DOHH2 (cell line): Measurements from ENCODE around the gene C10orf143.

ENCODE experiments used
- H3F3A ChIP-seq: fragments of 200-600 bp; sonication (generic), shearing (Covaris generic); 2 replicates; pipeline ENCODE4 v1.6.0; 2016; ENCODE audit warnings: antibody characterized with exemption, mild to moderate bottlenecking; ENCODE audit not compliant: control insufficient read depth, insufficient read depth
- H3K27ac ChIP-seq: fragments of 200-600 bp; sonication (generic); 2 replicates; pipeline ENCODE4 v1.5.1; 2014; ENCODE audit warnings: low read depth, mild to moderate bottlenecking, low read length, moderate library complexity
- H3K27me3 ChIP-seq: fragments of 200-600 bp; sonication (generic); 2 replicates; pipeline ENCODE4 v1.6.1; 2014; ENCODE audit warnings: mild to moderate bottlenecking, low read length, mixed read lengths; ENCODE audit not compliant: control insufficient read depth
- H3K36me3 ChIP-seq: fragments of 200-600 bp; sonication (generic); 2 replicates; pipeline ENCODE4 v1.6.1; 2014; ENCODE audit warnings: mild to moderate bottlenecking, low read length, moderate library complexity, mixed read lengths; ENCODE audit not compliant: control insufficient read depth
- H3K4me1 ChIP-seq: fragments of 200-600 bp; sonication (generic); 2 replicates; pipeline ENCODE4 v1.6.1; 2014; ENCODE audit warnings: mild to moderate bottlenecking, low read length, mixed read lengths; ENCODE audit not compliant: control insufficient read depth
- H3K4me2 ChIP-seq: fragments of 200-600 bp; sonication (generic); 2 replicates; pipeline ENCODE4 v1.6.0; 2014; ENCODE audit warnings: mild to moderate bottlenecking, low read length, moderate library complexity
- H3K4me3 ChIP-seq: fragments of 200-600 bp; sonication (generic); 2 replicates; pipeline ENCODE4 v1.5.1; 2014; ENCODE audit warnings: mild to moderate bottlenecking, low read length, mixed read lengths
- H3K79me2 ChIP-seq: fragments of 200-600 bp; sonication (generic); 2 replicates; pipeline ENCODE4 v1.6.1; 2014; ENCODE audit warnings: mild to moderate bottlenecking, low read length, mixed read lengths; ENCODE audit not compliant: control insufficient read depth
- H3K9me2 ChIP-seq: fragments of 200-600 bp; sonication (generic); replicated peaks from 2 replicates; pipeline ENCODE4 v1.6.1; 2014; ENCODE audit warnings: mild to moderate bottlenecking, low read length, mixed read lengths; ENCODE audit not compliant: control insufficient read depth
- H3K9me3 ChIP-seq: fragments of 200-600 bp; sonication (generic); 2 replicates; pipeline ENCODE4 v1.6.1; 2014; ENCODE audit warnings: antibody characterized with exemption, low read length, mixed read lengths; ENCODE audit not compliant: control insufficient read depth, insufficient read depth
- H4K20me1 ChIP-seq: fragments of 200-600 bp; sonication (generic); 2 replicates; pipeline ENCODE4 v1.6.0; 2014; ENCODE audit warnings: low read depth, mild to moderate bottlenecking, antibody characterized with exemption, low read length, moderate library complexity; ENCODE audit not compliant: control insufficient read depth, insufficient read depth
- EZH2phosphoT487 ChIP-seq: fragments of 200-600 bp; sonication (generic); IDR thresholded peaks from 2 replicates; pipeline ENCODE4 v1.6.1; 2017; ENCODE audit warnings: borderline replicate concordance, mild to moderate bottlenecking, antibody characterized with exemption, low read length, moderate library complexity, mixed read lengths
- TF ChIP-seq, protein P1 (sequence below): fragments of 200-600 bp; sonication (generic); IDR thresholded peaks from one replicate; pipeline ENCODE4 v1.5.1; 2014; ENCODE audit warnings: antibody characterized with exemption, mild to moderate bottlenecking, low read depth, low read length; ENCODE audit not compliant: poor library complexity, severe bottlenecking

C10orf143 gene

DNA sequence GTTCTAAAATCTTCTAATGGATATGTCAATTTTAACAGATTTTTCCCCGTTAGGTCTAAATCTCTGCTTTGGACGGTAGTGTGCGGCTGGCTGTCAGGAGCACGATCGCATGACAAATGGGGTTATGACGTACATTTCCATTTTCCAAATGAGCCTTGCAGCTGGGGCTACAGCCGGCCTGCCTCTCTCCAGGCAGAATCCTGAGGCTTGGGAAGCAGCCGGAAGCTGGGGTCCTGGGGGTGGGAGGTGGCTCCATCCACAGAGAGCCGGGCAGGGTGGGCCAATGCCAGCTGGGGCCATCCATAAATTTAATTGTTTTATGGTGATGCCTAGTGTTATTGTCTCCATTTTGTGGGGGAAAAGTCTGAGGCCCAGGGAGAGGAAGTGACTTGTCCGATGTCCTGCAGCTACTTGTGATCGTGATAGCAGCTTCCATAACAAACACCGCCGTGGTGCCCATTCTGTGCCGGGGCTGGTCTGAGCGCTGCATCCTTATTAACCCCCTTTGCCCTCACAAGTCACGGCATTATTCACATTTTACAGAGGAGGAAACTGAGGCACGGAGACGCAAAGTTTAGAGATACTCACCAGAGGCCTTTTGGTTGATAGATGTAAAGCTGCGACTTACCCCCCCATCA is 93.5 kb downstream of the C10orf143 start:
- no peaks in the 10 kb centered on the region for H3K79me2 ChIP-seq
- no peaks in the 10 kb centered on the region for H3K27me3 ChIP-seq
- no peak for TF ChIP-seq EZH2phosphoT487
- TF ChIP-seq, protein P1, sequence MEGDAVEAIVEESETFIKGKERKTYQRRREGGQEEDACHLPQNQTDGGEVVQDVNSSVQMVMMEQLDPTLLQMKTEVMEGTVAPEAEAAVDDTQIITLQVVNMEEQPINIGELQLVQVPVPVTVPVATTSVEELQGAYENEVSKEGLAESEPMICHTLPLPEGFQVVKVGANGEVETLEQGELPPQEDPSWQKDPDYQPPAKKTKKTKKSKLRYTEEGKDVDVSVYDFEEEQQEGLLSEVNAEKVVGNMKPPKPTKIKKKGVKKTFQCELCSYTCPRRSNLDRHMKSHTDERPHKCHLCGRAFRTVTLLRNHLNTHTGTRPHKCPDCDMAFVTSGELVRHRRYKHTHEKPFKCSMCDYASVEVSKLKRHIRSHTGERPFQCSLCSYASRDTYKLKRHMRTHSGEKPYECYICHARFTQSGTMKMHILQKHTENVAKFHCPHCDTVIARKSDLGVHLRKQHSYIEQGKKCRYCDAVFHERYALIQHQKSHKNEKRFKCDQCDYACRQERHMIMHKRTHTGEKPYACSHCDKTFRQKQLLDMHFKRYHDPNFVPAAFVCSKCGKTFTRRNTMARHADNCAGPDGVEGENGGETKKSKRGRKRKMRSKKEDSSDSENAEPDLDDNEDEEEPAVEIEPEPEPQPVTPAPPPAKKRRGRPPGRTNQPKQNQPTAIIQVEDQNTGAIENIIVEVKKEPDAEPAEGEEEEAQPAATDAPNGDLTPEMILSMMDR = no peak

DNA sequence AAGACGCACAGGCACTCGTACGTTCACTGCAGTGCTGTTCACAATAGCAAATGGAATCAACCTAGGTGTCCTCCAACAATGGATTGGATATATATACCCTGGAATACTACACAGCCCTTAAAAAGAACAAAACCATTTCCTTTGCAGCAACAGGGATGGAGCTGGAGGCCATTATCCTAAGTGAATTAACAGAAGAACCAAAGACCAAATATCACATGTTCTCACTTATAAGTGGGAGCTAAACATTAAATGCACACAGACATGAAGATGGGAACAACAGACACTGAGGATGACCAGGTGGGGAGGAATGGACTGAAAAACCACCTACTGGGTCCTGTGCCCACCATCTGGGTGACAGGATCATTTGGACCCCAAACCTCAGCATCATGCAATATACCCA is 94.5 kb downstream of the C10orf143 start:
- no peak for TF ChIP-seq EZH2phosphoT487
- TF ChIP-seq, protein P1 = no peak
- H3K27me3 ChIP-seq = no peaks in the 10 kb centered on the region

More for the DNA sequence above, 93.5 kb downstream of the C10orf143 start:
- no peaks in the 10 kb centered on the region for H3K36me3 ChIP-seq
- H3F3A ChIP-seq = no peaks in the 10 kb centered on the region
- H3K27ac ChIP-seq = no peak overlapping the region
- no peak overlapping the region for H3K4me2 ChIP-seq
- H3K4me1 ChIP-seq = no peaks in the 10 kb centered on the region
- no peaks in the 10 kb centered on the region for H4K20me1 ChIP-seq
- H3K4me3 ChIP-seq = no peak overlapping the region
- no peaks in the 10 kb centered on the region for H3K9me2 ChIP-seq
- no peaks in the 10 kb centered on the region for H3K9me3 ChIP-seq

DNA sequence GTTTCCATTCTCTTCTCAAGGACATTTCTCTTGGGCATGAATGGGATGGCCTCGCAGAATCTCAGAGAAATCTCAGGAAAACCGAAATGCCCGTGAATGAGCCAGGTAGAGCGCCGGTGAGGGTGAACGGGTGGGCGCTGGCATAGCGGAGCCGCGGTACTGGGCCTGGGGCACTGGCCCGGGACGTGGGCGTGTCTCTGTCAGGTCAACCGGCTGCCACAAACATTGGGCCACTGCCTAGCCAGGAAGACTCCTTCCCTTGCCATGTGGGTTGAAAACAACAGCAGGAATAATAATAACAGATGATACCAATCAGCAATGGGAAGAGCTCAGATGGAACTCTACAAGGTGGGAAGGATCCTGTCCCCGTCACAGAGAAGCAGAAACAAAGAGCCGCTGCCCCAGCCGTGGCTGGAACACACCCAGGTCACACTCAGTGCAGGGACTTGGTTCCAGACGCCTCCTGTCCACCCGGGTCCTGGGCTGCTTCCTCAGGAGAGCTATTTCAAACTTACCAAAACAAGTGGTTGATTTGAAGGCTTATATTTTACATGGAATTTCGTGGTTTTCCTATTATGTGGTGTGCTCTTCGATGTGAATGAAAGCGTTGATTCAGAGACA is 95.4 kb downstream of the C10orf143 start:
- H3K27ac ChIP-seq = no peak overlapping the region
- H3K4me3 ChIP-seq = no peak overlapping the region
- H4K20me1 ChIP-seq = no peaks in the 10 kb centered on the region
- H3K9me3 ChIP-seq = no peaks in the 10 kb centered on the region
- no peaks in the 10 kb centered on the region for H3K36me3 ChIP-seq
- no peaks in the 10 kb centered on the region for H3K27me3 ChIP-seq
- no peaks in the 10 kb centered on the region for H3K4me1 ChIP-seq
- H3K4me2 ChIP-seq = no peak overlapping the region
- TF ChIP-seq, protein P1 = no peak
- TF ChIP-seq EZH2phosphoT487 = no peak
- H3K9me2 ChIP-seq = no peaks in the 10 kb centered on the region
- no peaks in the 10 kb centered on the region for H3K79me2 ChIP-seq
- no peaks in the 10 kb centered on the region for H3F3A ChIP-seq

More for the DNA sequence above, 94.5 kb downstream of the C10orf143 start:
- Histone ChIP-seq H3K4me1 (no peaks in the 10 kb centered on the region), H3K4me2 (no peak overlapping the region), H3K4me3 (no peak overlapping the region), H3K9me3 (no peaks in the 10 kb centered on the region), H3K79me2 (no peaks in the 10 kb centered on the region), H3F3A (no peaks in the 10 kb centered on the region), H4K20me1 (no peaks in the 10 kb centered on the region), H3K9me2 (no peaks in the 10 kb centered on the region), H3K27ac (no peak overlapping the region), H3K36me3 (no peaks in the 10 kb centered on the region)
